Tibial nerve (tissue), 4 donors: ENCODE data around the gene SLC38A4. TPM values are rescaled to one million over a fixed set of nuclear protein-coding genes. Genes with fewer than 3 reads are reported as not detected.

Experiments
- DNase-seq, 2 donors: peaks; one replicate each; pipeline ENCODE4 v3.0.0-alpha.2; 2019; ENCODE audit warnings: low spot score in 2 of 2
- H3K27ac ChIP-seq, 4 donors: fragments of 200-600 bp; sonication (generic) in 3 of 4; one replicate each; pipeline ENCODE4 v1.5.1; 2017 to 2019; ENCODE audit warnings: mild to moderate bottlenecking in 1 of 4
- H3K27me3 ChIP-seq, 2 donors: fragments of 200-600 bp; sonication (generic) in 1 of 2; one replicate each; pipeline versions ENCODE4 v1.5.1 to v1.6.0; 2017 to 2019
- H3K36me3 ChIP-seq, 3 donors: fragments of 200-600 bp; sonication (generic); one replicate each; pipeline ENCODE4 v1.5.1; 2018 to 2019
- H3K4me1 ChIP-seq, 4 donors: fragments of 200-600 bp; sonication (generic) in 3 of 4; one replicate each; pipeline ENCODE4 v1.5.1; 2017 to 2019
- H3K4me3 ChIP-seq, 4 donors: fragments of 200-600 bp; sonication (generic) in 3 of 4; one replicate each; pipeline ENCODE4 v1.5.1; 2017 to 2019; ENCODE audit warnings: mild to moderate bottlenecking in 1 of 4, moderate library complexity in 1 of 4
- H3K9me3 ChIP-seq, 4 donors: fragments of 200-600 bp; sonication (generic) in 3 of 4; one replicate each; pipeline ENCODE4 v1.5.1; 2017 to 2019
- CTCF ChIP-seq, 5 experiments: fragments of 200-600 bp in 3 of 5; fragments of 450-650 bp in 2 of 5; sonication (generic) in 3 of 5; IDR thresholded peaks; one replicate each; pipeline ENCODE4 v1.5.1; 2016 to 2019; ENCODE audit warnings: antibody characterized with exemption in 5 of 5, mild to moderate bottlenecking in 3 of 5, moderate library complexity in 2 of 5
- EP300 ChIP-seq, 2 donors: sonication (generic); formaldehyde crosslinking; IDR thresholded peaks; one replicate each; pipeline ENCODE4 v1.6.1; 2017; ENCODE audit warnings: antibody characterized with exemption in 2 of 2, mild to moderate bottlenecking in 1 of 2
- POLR2A ChIP-seq, 2 donors: fragments of 450-650 bp; IDR thresholded peaks; one replicate each; pipeline ENCODE4 v1.6.1; 2017; ENCODE audit warnings: antibody characterized with exemption in 2 of 2, mild to moderate bottlenecking in 2 of 2, moderate library complexity in 2 of 2
- WGBS, 2 donors: methylation state at CpG; one replicate each; pipeline ENCODE4 v1.1.5; 2018; 5-methylcytosine and 5-hydroxymethylcytosine counted together
- total RNA-seq, 4 donors: library from RNA; depleted of rRNA; stranded (reverse); fragments of >200 nt; gene quantifications; one replicate each; pipeline ENCODE4 v1.1.0, GENCODE V29; 2016

The SLC38A4 gene
- total RNA-seq, 4 donors from 2014 or later = 0.42 TPM; not detected in 3

GRCh38 chr12:46788072-46788887 is 37.5 kb downstream of the SLC38A4 start:
- no peaks in the 10 kb centered on the region for H3K36me3 ChIP-seq
- H3K27me3 ChIP-seq = no peaks in the 10 kb centered on the region
- no peaks in the 10 kb centered on the region for H3K4me1 ChIP-seq
- H3K9me3 ChIP-seq = no peaks in the 10 kb centered on the region
- no peak overlapping the region for H3K4me3 ChIP-seq
- WGBS, 2 donors = 69 to 70% methylated on average over 5 of the region's 5 CpGs
- H3K27ac ChIP-seq = no peak overlapping the region
- no peak for TF ChIP-seq CTCF (IDR thresholded peaks at IDR 0.05)
- no peak for TF ChIP-seq EP300 (IDR thresholded peaks at IDR 0.05)
- TF ChIP-seq POLR2A (IDR thresholded peaks at IDR 0.05) = no peak
- DNase-seq = no peak

GRCh38 chr12:46787496-46788055 is 38.2 kb downstream of the SLC38A4 start:
- no peaks in the 10 kb centered on the region for H3K36me3 ChIP-seq
- WGBS, 2 donors = 87 to 93% methylated on average over 5 of the region's 5 CpGs
- TF ChIP-seq EP300 (IDR thresholded peaks at IDR 0.05) (no peak), CTCF (IDR thresholded peaks at IDR 0.05) (no peak), POLR2A (IDR thresholded peaks at IDR 0.05) (no peak)

GRCh38 chr12:46786774-46787173 is 39.0 kb downstream of the SLC38A4 start:
- Histone ChIP-seq H3K27me3 (no peaks in the 10 kb centered on the region), H3K4me1 (no peaks in the 10 kb centered on the region), H3K9me3 (no peaks in the 10 kb centered on the region), H3K36me3 (no peaks in the 10 kb centered on the region), H3K27ac (no peak overlapping the region), H3K4me3 (no peak overlapping the region)
- TF ChIP-seq POLR2A (IDR thresholded peaks at IDR 0.05) (no peak), CTCF (IDR thresholded peaks at IDR 0.05) (no peak), EP300 (IDR thresholded peaks at IDR 0.05) (no peak)
- 49 to 62% methylated on average over 3 of the region's 3 CpGs for WGBS, 2 donors
- DNase-seq = no peak

More at GRCh38 chr12:46787496-46788055, 38.2 kb downstream of the SLC38A4 start:
- no peak overlapping the region for H3K4me3 ChIP-seq
- no peaks in the 10 kb centered on the region for H3K27me3 ChIP-seq
- no peak overlapping the region for H3K27ac ChIP-seq
- DNase-seq = no peak
- no peaks in the 10 kb centered on the region for H3K9me3 ChIP-seq
- no peaks in the 10 kb centered on the region for H3K4me1 ChIP-seq

- DNase-seq = no peak
- Histone ChIP-seq H3K9me3 (no peaks in the 10 kb centered on the region), H3K27ac (no peak overlapping the region), H3K36me3 (no peaks in the 10 kb centered on the region), H3K4me3 (no peak overlapping the region), H3K4me1 (no peaks in the 10 kb centered on the region), H3K27me3 (no peaks in the 10 kb centered on the region)
- WGBS, 2 donors = 87 to 97% methylated on average over 3 of the region's 3 CpGs
- TF ChIP-seq EP300 (IDR thresholded peaks at IDR 0.05) (no peak), CTCF (IDR thresholded peaks at IDR 0.05) (no peak), POLR2A (IDR thresholded peaks at IDR 0.05) (no peak)
Observed at GRCh38 chr12:46785382-46785781, 40.4 kb downstream of the SLC38A4 start.

- no peaks in the 10 kb centered on the region for H3K27me3 ChIP-seq
- H3K36me3 ChIP-seq = no peaks in the 10 kb centered on the region
- no peak overlapping the region for H3K27ac ChIP-seq
- TF ChIP-seq CTCF (IDR thresholded peaks at IDR 0.05) = no peak
- no peak for TF ChIP-seq EP300 (IDR thresholded peaks at IDR 0.05)
- TF ChIP-seq POLR2A (IDR thresholded peaks at IDR 0.05) = no peak
- H3K9me3 ChIP-seq = no peaks in the 10 kb centered on the region
- no peaks in the 10 kb centered on the region for H3K4me1 ChIP-seq
- WGBS, 2 donors = 69 to 70% methylated on average over 5 of the region's 5 CpGs
- DNase-seq = no peak
- no peak overlapping the region for H3K4me3 ChIP-seq
Observed at GRCh38 chr12:46783871-46784270, 41.9 kb downstream of the SLC38A4 start.
